OCI-LY7 (cell line): ENCODE data around the gene SLC30A7. TPM values are rescaled to one million over a fixed set of nuclear protein-coding genes. Genes with fewer than 3 reads are reported as not detected.

Source experiments
- BruUV-seq: library from RNA; stranded (reverse); fragments of 400-500 nt; replicated peaks from 2 replicates; lab custom pipeline; 2021; lab: Mats Ljungman, UMichigan
- CTCF ChIA-PET: fragments of 300-600 bp; sonication (Branson Sonifier 250); formaldehyde crosslinking; loops from one replicate; lab custom pipeline; 2022; ENCODE audit warnings: antibody characterized with exemption; ENCODE audit not compliant: unreplicated experiment; lab: Charles Lee
- POLR2A ChIA-PET: fragments of 300-600 bp; sonication (Branson Sonifier 250); formaldehyde crosslinking; loops from one replicate; lab custom pipeline; 2022; ENCODE audit warnings: antibody characterized with exemption; lab: Charles Lee
- DNase-seq: peaks from one replicate; pipeline ENCODE4 v3.0.0-alpha.2; 2015; ENCODE audit warnings: low spot score
- H2AFZ ChIP-seq: fragments of 200-600 bp; sonication (generic), shearing (Covaris generic); 2 replicates; pipeline ENCODE4 v1.6.1; 2014; ENCODE audit warnings: mild to moderate bottlenecking, antibody characterized with exemption, low read length, moderate library complexity
- H3K27ac ChIP-seq: fragments of 200-600 bp; sonication (generic); 2 replicates; pipeline ENCODE4 v1.5.1; 2014; ENCODE audit warnings: mixed run types, low read depth, mild to moderate bottlenecking, moderate library complexity, low read length, inconsistent platforms; ENCODE audit not compliant: poor library complexity, severe bottlenecking
- H3K36me3 ChIP-seq: fragments of 200-600 bp; sonication (generic); 2 replicates; pipeline ENCODE4 v1.6.1; 2014; ENCODE audit warnings: mild to moderate bottlenecking, antibody characterized with exemption, low read length, moderate library complexity, mixed read lengths; ENCODE audit not compliant: insufficient read depth
- H3K4me1 ChIP-seq: fragments of 200-600 bp; sonication (generic); 2 replicates; pipeline ENCODE4 v1.5.1; 2014; ENCODE audit warnings: mild to moderate bottlenecking, low read length; ENCODE audit not compliant: insufficient read depth, poor library complexity, severe bottlenecking
- H3K4me2 ChIP-seq: fragments of 200-600 bp; sonication (generic); 2 replicates; pipeline ENCODE4 v1.6.1; 2014; ENCODE audit warnings: mild to moderate bottlenecking, low read length
- H3K4me3 ChIP-seq: fragments of 200-600 bp; sonication (generic); 2 replicates; pipeline ENCODE4 v1.5.1; 2014; ENCODE audit warnings: mild to moderate bottlenecking, low read depth, low read length; ENCODE audit not compliant: poor library complexity, severe bottlenecking
- H3K79me2 ChIP-seq: fragments of 200-600 bp; sonication (generic); 2 replicates; pipeline ENCODE4 v1.6.1; 2016; ENCODE audit warnings: low read depth, mild to moderate bottlenecking, low read length, moderate library complexity, mixed read lengths; ENCODE audit not compliant: insufficient read depth
- H3K9me2 ChIP-seq: fragments of 200-600 bp; sonication (generic); 2 replicates; pipeline ENCODE4 v1.6.1; 2016; ENCODE audit warnings: mild to moderate bottlenecking, low read length, mixed read lengths; ENCODE audit not compliant: insufficient read depth
- H3K9me3 ChIP-seq: fragments of 200-600 bp; sonication (generic); 2 replicates; pipeline ENCODE4 v1.6.1; 2014; ENCODE audit warnings: mild to moderate bottlenecking, mixed run types, low read length, mixed read lengths
- H4K20me1 ChIP-seq: fragments of 200-600 bp; sonication (generic); 2 replicates; pipeline ENCODE4 v1.6.1; 2014; ENCODE audit warnings: mild to moderate bottlenecking, antibody characterized with exemption, low read length, moderate library complexity, mixed read lengths; ENCODE audit not compliant: insufficient read depth
- CTCF ChIP-seq: fragments of 200-600 bp; sonication (generic); conservative IDR thresholded peaks from 2 replicates; pipeline ENCODE4 v1.5.1; 2014; ENCODE audit warnings: mild to moderate bottlenecking, antibody characterized with exemption, low read length, moderate library complexity, mixed read lengths
- EZH2phosphoT487 ChIP-seq: fragments of 200-600 bp; sonication (generic); IDR thresholded peaks from 2 replicates; pipeline ENCODE4 v1.6.1; 2018; ENCODE audit warnings: low read depth, borderline replicate concordance, mild to moderate bottlenecking, mixed run types, antibody characterized with exemption, low read length, moderate library complexity, mixed read lengths
- intact Hi-C: fragments of 100-400 bp; cut with micrococcal nuclease; formaldehyde crosslinking; loops from one replicate; pipeline ENCODE4 v1.10.0; 2022; ENCODE audit not compliant: unreplicated experiment
- total RNA-seq, 2 experiments: library from RNA; depleted of rRNA in 1 of 2; stranded (reverse); fragments of >200 nt in 1 of 2; shearing (Covaris generic) in 1 of 2; gene quantifications; 2 replicates each; pipeline ENCODE4 v1.2.3, GENCODE V29; 2014 to 2022

Gene SLC30A7
- total RNA-seq, 2 experiments from 2014 or later: 8.6 to 15.3 TPM

GRCh38 chr1:100976936-100977335 lies 81.0 kb downstream of the SLC30A7 start:
- no peaks in the 10 kb centered on the region for H3K9me2 ChIP-seq
- H2AFZ ChIP-seq: no peak overlapping the region
- H3K27ac ChIP-seq: no peak overlapping the region
- intact Hi-C loops: no loop called here
- POLR2A ChIA-PET: no interaction called here
- H3K9me3 ChIP-seq: no peaks in the 10 kb centered on the region
- CTCF ChIA-PET: no interaction called here
- no peaks in the 10 kb centered on the region for H3K4me1 ChIP-seq
- no TSS peak for BruUV-seq
- TF ChIP-seq EZH2phosphoT487 (no peak), CTCF (no peak)
- H3K4me3 ChIP-seq: no peak overlapping the region
- H4K20me1 ChIP-seq: no peaks in the 10 kb centered on the region
- H3K4me2 ChIP-seq: no peak overlapping the region
- H3K79me2 ChIP-seq: no peaks in the 10 kb centered on the region
- DNase-seq: no peak
- H3K36me3 ChIP-seq: peaks cover 42% of the 10 kb centered on the region

- BruUV-seq: no TSS peak
- H2AFZ ChIP-seq: no peak overlapping the region
- CTCF ChIA-PET: no interaction called here
- H3K4me1 ChIP-seq: no peaks in the 10 kb centered on the region
- H3K4me3 ChIP-seq: no peak overlapping the region
- no peak for TF ChIP-seq EZH2phosphoT487
- no peak for TF ChIP-seq CTCF
- no peak overlapping the region for H3K27ac ChIP-seq
- H3K9me2 ChIP-seq: no peaks in the 10 kb centered on the region
- POLR2A ChIA-PET: interaction anchor here (0.8 kb wide), 1 partner anchor 37 kb away, joined by 3 read pairs; no protein-coding TSS in a partner anchor
- H3K36me3 ChIP-seq: peaks cover 59% of the 10 kb centered on the region
- DNase-seq: no peak
- H3K79me2 ChIP-seq: no peaks in the 10 kb centered on the region
- no peaks in the 10 kb centered on the region for H3K9me3 ChIP-seq
- intact Hi-C loops: no loop called here
- no peaks in the 10 kb centered on the region for H4K20me1 ChIP-seq
- H3K4me2 ChIP-seq: no peak overlapping the region
These were observed 83.7 kb downstream of the SLC30A7 start for GRCh38 chr1:100979631-100980030.

GRCh38 chr1:100982793-100983192 lies 86.9 kb downstream of the SLC30A7 start:
- Histone ChIP-seq H3K9me2 (no peaks in the 10 kb centered on the region), H3K36me3 (peaks cover 47% of the 10 kb centered on the region), H3K79me2 (no peaks in the 10 kb centered on the region), H3K4me3 (no peak overlapping the region), H3K4me2 (no peak overlapping the region), H4K20me1 (no peaks in the 10 kb centered on the region), H3K4me1 (no peaks in the 10 kb centered on the region), H2AFZ (no peak overlapping the region), H3K27ac (no peak overlapping the region), H3K9me3 (no peaks in the 10 kb centered on the region)
- no peak for DNase-seq
- intact Hi-C loops: no loop called here
- BruUV-seq: no TSS peak
- ChIA-PET POLR2A (interaction anchor here (0.7 kb wide), 2 partner anchors 15 to 1978 kb away, joined by 3 to 7 read pairs; no protein-coding TSS in a partner anchor), CTCF (no interaction called here)
- TF ChIP-seq CTCF: no peak
- no peak for TF ChIP-seq EZH2phosphoT487
